ENCODE data around the gene ANAPC1.
"Not testable (repeated sequence)": the region's sequence is repeated elsewhere in the genome, so short reads cannot be mapped to it uniquely, and the experiment has no call there.

Gene ANAPC1

DNA sequence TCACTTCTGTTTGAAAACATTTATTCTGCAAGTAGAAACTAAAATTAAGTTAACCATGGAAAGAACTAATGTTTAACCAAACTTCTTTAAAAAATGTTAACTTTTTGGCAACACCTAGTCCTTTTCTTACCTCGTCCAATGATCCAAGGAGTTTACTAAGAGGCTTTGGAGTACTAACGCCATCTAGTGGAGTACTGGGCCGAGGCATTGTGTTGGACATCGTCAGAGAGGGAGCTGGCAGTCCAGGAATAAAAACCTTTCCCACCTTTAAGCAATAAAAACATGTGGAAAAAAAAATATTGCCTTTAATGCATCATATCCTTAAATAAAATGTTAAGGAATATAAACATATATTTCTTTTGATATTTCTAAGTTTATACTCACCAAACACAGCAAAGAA lies 33.3 kb downstream of the ANAPC1 start:
- not testable (repeated sequence) for H3K4me3 ChIP-seq (ENCODE audit: low read depth, low read length)
- TF ChIP-seq CTCF (IDR thresholded peaks at IDR 0.05; ENCODE audit: low read depth, low read length) = peak; percentile 20; the same call in 1 of the 2 replicates

DNA sequence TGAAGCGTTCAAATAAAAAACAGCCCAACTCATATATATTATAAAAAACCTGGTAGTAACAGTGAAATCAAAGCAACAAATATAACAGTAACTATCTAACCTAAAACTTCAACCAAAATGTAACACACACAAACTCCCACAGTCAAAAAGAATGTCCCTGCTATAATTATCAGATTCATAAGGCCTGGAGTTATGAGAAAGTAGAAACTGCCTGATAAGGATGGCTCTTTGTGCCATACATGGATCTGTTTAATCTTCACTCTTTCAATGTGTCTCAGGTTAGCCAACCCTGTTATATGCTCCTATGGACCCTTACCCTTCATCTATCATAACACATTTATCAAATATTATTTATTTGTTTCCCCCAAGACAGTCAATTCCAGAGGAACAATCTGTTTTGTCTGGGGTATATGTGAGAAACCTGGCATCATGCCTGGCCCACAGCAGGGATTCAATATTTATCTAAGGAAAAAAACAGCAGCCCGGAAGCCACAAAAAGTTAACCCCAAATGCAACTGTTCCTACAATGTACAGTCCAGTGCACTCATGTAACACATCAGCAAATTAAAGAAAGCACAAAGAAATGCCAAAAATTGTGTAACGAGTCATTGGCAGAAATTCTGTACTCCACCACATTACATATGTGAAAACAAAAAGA lies 44.2 kb downstream of the ANAPC1 start:
- H3K4me3 ChIP-seq (ENCODE audit: low read depth, low read length) = not testable (repeated sequence)

DNA sequence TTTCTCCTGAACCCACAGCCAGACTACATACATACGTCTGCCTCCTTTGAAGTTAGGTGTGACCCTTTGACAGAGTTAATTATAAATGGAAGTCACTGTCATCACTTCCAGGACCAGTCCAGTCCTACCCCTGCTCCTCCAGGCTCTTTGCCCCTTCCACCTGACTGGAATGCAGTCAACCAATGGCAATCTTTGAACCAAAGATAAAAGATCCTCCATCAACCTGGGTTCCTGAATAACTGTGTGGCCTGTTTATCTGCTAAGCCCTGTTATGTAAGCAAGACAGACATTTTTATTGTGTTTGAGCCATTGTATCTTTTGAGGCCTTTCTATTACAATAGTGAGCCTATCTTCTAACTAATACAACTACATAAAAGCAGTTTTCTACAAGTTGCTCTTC lies 45.0 kb downstream of the ANAPC1 start:
- not testable (repeated sequence) for H3K4me3 ChIP-seq (ENCODE audit: low read depth, low read length)

DNA sequence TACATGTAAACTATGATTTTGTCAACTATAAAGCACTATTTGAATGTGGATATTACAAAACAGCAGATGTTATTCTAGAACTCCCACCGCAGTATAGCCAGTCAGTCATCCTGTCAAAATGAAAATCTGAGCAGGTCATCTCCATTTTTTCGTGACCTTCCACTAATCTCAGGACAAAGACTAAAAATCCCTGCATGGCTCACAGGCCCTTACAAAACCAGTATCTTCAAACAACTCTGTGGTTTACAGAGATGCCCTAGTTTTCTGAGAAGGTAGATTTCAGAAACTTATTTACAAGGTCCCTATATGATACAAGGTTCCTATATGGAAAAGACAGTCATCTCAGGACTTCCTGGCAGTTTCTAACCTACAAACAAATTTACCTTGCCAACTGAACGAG lies 49.8 kb downstream of the ANAPC1 start:
- not testable (repeated sequence) for H3K4me3 ChIP-seq (ENCODE audit: low read depth, low read length)

DNA sequence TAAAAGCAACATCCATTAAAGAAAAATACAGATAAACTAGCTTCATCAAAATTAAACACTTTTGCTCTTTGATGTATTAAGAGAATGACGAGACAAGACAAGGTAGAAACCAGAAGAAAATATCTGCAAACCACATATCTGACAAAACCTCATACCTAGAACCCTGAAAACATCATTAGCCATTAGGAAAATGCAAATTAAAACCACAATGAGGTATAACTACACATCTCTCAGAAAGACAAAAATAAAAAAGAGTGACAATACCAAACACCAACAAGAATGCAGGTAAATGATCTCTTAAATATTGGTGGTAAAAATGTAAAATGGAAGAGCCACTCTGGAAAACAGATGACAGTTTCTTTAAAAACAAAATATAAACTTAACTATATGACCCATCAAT lies 53.5 kb downstream of the ANAPC1 start:
- not testable (repeated sequence) for H3K4me3 ChIP-seq (ENCODE audit: low read depth, low read length)

DNA sequence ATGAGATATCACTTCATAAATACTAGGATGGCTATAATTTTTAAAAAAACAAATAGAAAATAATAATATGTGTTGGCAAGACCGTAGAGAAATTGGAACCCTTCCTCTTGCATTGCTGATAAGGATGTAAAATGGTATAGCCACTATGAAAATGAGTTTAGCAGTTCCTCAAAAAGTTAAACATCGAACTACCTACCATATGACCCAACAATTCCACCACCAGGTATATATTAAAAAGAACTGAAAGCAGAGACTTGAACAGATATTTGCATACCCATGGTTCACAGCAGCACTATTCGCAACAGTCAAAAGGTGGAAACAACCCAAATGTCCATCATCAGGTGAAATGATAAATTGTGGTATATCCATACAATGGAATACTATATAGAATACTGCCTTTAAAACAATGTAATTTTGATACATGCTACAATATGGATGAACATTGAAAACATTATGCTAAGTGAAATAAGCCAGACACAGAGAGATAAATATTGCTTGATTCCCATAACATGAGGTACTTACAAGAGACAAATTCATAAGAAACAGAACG lies 55.7 kb downstream of the ANAPC1 start:
- not testable (repeated sequence) for H3K4me3 ChIP-seq (ENCODE audit: low read depth, low read length)

DNA sequence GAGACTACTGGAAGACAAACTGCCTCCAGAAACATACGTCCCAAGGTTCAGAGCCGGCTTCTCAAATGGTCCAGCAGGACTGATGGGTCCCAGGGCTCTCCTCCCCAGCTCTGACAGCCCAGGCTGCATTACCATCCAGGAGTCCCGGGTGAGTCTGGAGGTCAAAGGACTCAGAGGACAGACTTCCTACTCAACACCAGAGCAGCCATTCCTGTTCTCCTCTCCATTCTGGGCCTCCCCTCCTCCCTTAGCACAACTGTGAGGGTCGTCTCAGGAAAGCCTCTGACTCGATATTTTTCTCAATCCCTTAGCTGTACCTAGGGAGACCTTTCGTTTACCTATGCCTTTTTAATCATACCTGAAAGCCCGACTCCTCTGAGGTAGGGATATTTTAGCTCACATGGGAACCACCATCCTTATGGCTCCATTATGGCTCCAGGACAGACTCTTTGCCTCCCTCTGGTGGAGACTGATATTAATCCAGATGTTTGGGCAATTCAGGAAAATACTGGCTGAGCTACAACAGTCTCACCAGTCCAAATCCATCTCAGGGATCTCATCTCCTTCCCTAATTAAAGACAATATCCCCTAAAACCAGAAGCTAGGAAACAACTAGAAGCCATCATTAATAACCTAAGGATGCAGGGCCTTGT lies 70.9 kb downstream of the ANAPC1 start:
- H3K4me3 ChIP-seq (ENCODE audit: low read depth, low read length) = not testable (repeated sequence)

DNA sequence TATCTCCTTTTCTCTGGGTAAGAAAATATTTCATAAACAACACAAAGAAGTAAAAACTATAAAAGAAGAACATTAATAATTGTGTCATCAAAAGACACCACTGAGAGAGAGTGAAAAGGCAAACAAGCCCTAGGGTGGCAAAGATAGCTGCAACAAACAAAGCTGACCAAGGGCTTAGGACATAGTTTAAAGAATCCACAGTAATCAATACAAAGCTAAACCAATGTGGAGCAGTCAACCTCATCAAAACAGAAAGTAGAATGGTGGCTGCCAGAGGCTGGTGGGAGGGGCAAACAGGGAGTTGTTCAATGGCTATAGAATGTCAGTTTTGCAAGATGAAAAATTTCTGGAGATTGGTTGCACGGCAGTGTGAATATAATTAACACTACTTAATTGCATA lies 93.4 kb downstream of the ANAPC1 start:
- H3K4me3 ChIP-seq (ENCODE audit: low read depth, low read length) = not testable (repeated sequence)

- not testable (repeated sequence) for H3K4me3 ChIP-seq (ENCODE audit: low read depth, low read length)
Observed at GRCh38 chr2:111784081-111784480, 99.9 kb downstream of the ANAPC1 start.

DNA sequence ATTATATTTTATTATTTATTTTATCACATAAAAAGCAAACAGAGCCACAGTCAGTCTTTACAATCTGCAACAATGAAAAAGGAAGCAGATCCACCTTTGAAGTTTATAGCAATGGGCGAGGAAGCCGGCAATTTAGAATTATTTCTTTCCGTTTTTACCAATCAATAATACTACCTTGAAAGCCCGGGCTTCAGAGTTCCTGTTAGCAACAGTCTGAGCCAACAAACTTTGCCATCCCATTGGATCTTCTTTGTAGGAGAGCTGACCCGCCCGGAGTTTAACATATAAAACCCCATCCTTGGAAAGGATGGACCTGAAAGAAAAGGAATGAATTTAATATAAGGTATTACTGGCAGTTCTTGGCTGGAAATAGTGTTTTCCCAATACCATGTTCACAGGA lies 101.8 kb downstream of the ANAPC1 start:
- not testable (repeated sequence) for H3K4me3 ChIP-seq (ENCODE audit: low read depth, low read length)

DNA sequence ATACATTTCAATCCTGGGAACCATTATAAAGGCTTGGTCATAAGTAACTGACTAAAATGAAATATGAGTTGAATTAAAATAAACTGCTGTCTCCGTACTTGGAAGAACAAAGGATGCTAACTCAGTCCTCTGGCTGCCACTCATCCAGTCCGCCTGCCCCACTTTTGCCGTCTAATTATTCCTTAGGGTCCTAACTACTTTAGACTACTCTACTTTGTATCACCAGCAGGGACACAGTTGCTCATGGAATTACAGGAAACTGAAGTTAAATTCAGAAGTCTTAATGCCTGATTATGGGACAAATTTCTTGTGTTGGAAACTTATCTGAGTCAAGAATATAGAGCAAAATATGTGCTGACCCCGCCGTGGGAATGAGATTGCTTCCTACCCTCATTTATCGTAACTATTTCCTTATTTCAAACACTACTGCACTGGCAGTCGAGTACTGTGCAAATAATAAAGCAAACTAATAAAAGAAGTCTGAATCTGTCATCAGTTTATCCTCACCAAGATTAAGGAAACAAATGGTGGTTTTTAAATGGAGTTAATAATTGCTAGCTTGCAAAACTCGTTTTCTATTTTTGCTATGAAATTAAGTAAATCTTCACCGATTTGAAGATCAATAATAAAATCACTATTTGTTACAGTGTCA lies 102.4 kb downstream of the ANAPC1 start:
- H3K4me3 ChIP-seq (ENCODE audit: low read depth, low read length) = not testable (repeated sequence)

- H3K4me3 ChIP-seq (ENCODE audit: low read depth, low read length) = not testable (repeated sequence)
Observed at GRCh38 chr2:111777155-111777554, 106.8 kb downstream of the ANAPC1 start.

- not testable (repeated sequence) for H3K4me3 ChIP-seq (ENCODE audit: low read depth, low read length)
Observed at GRCh38 chr2:111776296-111776695, 107.7 kb downstream of the ANAPC1 start.

- H3K4me3 ChIP-seq (ENCODE audit: low read depth, low read length) = not testable (repeated sequence)
Observed at GRCh38 chr2:111772180-111772579, 111.8 kb downstream of the ANAPC1 start.

DNA sequence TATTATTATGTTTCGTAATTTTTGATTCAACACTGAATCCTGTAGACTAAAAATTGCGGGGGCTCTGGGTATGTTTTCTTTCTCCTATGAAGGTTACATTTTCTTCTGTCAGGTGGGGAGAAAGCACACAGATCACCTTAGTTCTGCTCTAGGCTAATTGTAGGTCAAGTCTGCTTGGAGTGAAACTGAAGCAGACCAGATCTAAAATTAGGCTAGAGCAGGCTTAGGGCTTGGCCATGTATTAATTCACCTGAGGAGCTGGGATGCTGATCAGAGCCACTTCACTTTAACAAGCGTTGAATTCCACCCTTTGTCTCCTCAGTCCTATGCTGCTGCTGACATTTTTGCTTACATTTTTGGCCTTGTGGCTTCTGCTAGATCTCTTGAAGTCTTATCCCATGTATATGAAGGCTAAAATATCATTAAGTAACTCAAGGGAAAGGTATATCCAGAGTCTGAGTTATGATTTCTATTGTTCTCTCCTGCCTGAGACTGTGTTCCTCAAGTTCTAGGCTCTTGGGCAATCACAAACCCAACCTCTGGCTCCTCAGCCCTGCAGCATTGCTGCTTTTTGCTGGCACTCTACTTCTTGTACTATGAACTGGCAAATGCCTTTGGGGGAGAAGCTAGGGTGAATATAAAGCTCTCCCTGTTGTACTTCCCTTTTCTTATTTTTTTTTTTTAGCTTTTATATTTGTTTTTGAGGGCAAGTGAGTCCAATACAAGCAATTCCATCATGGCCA lies 112.9 kb downstream of the ANAPC1 start:
- H3K4me3 ChIP-seq (ENCODE audit: low read depth, low read length) = not testable (repeated sequence)

DNA sequence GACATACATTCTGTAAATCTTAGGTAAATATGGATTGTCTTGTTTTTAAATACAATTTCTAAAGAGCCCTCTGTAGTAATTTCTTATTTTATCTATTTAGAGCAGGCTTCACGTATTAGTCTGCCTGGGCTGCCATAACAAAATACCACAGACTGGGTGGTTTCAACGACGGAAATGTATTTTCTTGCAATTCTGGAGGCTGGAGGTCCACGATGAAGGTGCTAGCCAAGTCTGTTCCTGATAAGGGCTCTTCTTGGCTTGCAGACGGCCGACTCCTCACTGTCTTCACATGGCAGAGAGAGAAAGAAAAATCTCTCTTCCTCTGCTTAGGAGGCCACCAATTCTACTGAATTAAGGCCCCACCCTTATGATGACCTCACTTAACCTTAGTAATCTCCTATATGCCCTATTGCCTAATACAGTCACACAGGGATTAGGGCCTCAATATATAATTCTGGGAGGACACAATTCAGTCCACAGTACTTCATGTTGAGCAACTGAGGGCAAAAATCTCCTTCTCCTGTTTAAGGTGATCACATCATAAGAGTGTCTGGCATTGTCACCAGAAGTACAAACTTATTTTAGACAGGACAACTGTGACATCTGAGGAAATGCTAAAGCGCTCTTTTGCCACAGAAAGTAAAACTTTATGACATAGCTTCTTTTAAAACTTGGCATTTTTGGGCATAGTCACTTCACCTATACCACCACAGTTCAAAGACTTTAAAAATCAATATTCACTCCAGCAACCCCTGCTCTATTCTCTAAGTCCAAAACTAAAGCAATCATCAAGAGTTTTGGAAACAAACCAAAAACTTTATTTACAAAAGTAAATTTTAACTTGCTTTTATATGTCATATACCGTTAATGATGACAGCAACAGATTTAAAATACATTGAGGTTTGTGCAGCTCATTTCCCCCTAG lies 115.5 kb downstream of the ANAPC1 start:
- not testable (repeated sequence) for H3K4me3 ChIP-seq (ENCODE audit: low read depth, low read length)

- not testable (repeated sequence) for H3K4me3 ChIP-seq (ENCODE audit: low read depth, low read length)
Observed at GRCh38 chr2:111767087-111767486, 116.9 kb downstream of the ANAPC1 start.

- not testable (repeated sequence) for H3K4me3 ChIP-seq (ENCODE audit: low read depth, low read length)
Observed at GRCh38 chr2:111766295-111766694, 117.7 kb downstream of the ANAPC1 start.
